Bronchial epithelial cell (primary cell): ENCODE results near the gene CHCHD6. TPM values are rescaled to one million over a fixed set of nuclear protein-coding genes. Genes with fewer than 3 reads are reported as not detected.

Source experiments
- DNase-seq: peaks from one replicate; pipeline ENCODE4 v3.0.0-alpha.2; 2010; ENCODE audit warnings: low read depth
- FAIRE-seq: peaks from 2 replicates; lab custom pipeline; 2011; peaks lifted over from hg19 to GRCh38; lab: Jason Lieb, UNC
- H3K27me3 ChIP-seq: 2 replicates; pipeline ENCODE4 v1.5.1; 2011; ENCODE audit warnings: low read length; ENCODE audit not compliant: control insufficient read depth, insufficient read depth
- H3K36me3 ChIP-seq: 2 replicates; pipeline ENCODE4 v1.5.1; 2011; ENCODE audit warnings: low read length; ENCODE audit not compliant: control insufficient read depth, insufficient read depth
- H3K4me3 ChIP-seq: 2 replicates; pipeline ENCODE4 v1.5.1; 2011; ENCODE audit warnings: mild to moderate bottlenecking, low read depth, low read length, control low read depth
- CTCF ChIP-seq: IDR thresholded peaks from 2 replicates; pipeline ENCODE4 v1.5.1; 2011; ENCODE audit warnings: mild to moderate bottlenecking, moderate library complexity, low read length, control low read depth, inconsistent platforms; ENCODE audit not compliant: insufficient read depth, severe bottlenecking
- total RNA-seq: library from RNA; depleted of rRNA; stranded (reverse); fragments of >200 nt; gene quantifications from 2 replicates; pipeline ENCODE4 v1.2.1, GENCODE V29; 2014

CHCHD6 gene
- total RNA-seq, 1 donor from 2014 or later: 25.5 TPM

GRCh38 chr3:126988451-126989021, 284.5 kb downstream of the CHCHD6 start:
- no peaks in the 10 kb centered on the region for H3K27me3 ChIP-seq
- no peak for TF ChIP-seq CTCF
- H3K36me3 ChIP-seq: peaks cover 34% of the 10 kb centered on the region
- no peak for DNase-seq
- no peak for FAIRE-seq
- H3K4me3 ChIP-seq: no peak overlapping the region

GRCh38 chr3:126989316-126990023, 285.4 kb downstream of the CHCHD6 start:
- Histone ChIP-seq H3K4me3 (no peak overlapping the region), H3K36me3 (peaks cover 34% of the 10 kb centered on the region), H3K27me3 (no peaks in the 10 kb centered on the region)
- DNase-seq (no peak), FAIRE-seq (no peak)
- TF ChIP-seq CTCF: no peak

GRCh38 chr3:126990024-126990700, 286.1 kb downstream of the CHCHD6 start:
- no peak for DNase-seq
- Histone ChIP-seq H3K4me3 (no peak overlapping the region), H3K27me3 (no peaks in the 10 kb centered on the region), H3K36me3 (peaks cover 35% of the 10 kb centered on the region)
- no peak for TF ChIP-seq CTCF
- no peak for FAIRE-seq

GRCh38 chr3:126990890-126991289, 286.9 kb downstream of the CHCHD6 start:
- Histone ChIP-seq H3K4me3 (no peak overlapping the region), H3K27me3 (no peaks in the 10 kb centered on the region), H3K36me3 (peaks cover 38% of the 10 kb centered on the region)
- FAIRE-seq (no peak), DNase-seq (no peak)
- TF ChIP-seq CTCF: no peak

GRCh38 chr3:126991366-126992200, 287.5 kb downstream of the CHCHD6 start:
- Histone ChIP-seq H3K36me3 (peaks cover 36% of the 10 kb centered on the region), H3K27me3 (no peaks in the 10 kb centered on the region), H3K4me3 (no peak overlapping the region)
- FAIRE-seq (no peak), DNase-seq (no peak)
- no peak for TF ChIP-seq CTCF
